Subcutaneous adipose tissue (tissue), 4 donors: Measurements from ENCODE around the gene CHST14. TPM values are rescaled to one million over a fixed set of nuclear protein-coding genes. Genes with fewer than 3 reads are reported as not detected.

ENCODE experiments used
- CTCF ChIP-seq: fragments of 450-650 bp; IDR thresholded peaks from one replicate; pipeline ENCODE4 v1.5.1; 2016; ENCODE audit warnings: low read depth, mild to moderate bottlenecking, control low read depth, antibody characterized with exemption, moderate library complexity
- total RNA-seq, 4 donors: library from RNA; depleted of rRNA; stranded (reverse); fragments of >200 nt; gene quantifications; one replicate each; pipeline ENCODE4 v1.1.0, GENCODE V29; 2016

The CHST14 gene
- total RNA-seq, 4 donors from 2014 or later = 9.0 to 9.8 (median 9.7) TPM

- TF ChIP-seq CTCF = no peak
These were observed 17.3 kb downstream of the CHST14 start for GRCh38 chr15:40487816-40488682.

- TF ChIP-seq CTCF = no peak
These were observed 18.7 kb downstream of the CHST14 start for GRCh38 chr15:40489274-40490175.

DNA sequence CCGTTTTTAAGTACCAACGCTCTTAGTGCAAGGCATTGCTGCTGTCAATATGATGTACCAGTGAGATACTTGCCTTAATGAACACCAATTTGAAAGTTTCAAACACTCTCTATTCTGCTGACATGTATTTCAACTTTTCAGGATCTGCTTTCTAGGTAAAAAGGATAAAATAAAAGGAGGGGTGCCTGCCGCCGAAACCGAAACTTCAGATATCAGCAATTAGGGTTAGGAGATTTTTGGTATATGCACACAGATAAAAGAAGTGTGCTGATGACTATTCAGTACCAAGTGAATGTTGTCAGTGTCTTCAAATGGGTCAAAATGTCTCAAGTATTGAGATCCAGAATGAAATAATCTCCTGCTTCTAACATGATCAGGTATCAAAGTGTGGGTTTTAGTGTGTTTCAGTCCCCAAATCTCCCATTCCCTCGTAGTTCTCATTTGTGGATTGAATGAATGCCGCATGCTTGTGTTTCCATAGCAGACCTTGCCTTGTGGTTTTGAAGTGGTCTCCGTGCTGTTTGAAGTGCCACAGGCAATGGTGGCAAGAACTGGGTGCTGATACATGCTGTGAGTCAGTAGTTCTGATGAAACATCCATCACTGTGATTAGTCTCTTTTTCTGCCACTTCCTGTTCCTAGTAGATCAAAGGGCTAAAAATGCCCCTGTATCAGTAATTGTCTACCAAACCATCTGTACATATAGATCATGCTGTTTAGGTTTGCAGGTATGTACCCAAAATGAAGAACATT is 22.5 kb downstream of the CHST14 start:
- TF ChIP-seq CTCF = no peak

DNA sequence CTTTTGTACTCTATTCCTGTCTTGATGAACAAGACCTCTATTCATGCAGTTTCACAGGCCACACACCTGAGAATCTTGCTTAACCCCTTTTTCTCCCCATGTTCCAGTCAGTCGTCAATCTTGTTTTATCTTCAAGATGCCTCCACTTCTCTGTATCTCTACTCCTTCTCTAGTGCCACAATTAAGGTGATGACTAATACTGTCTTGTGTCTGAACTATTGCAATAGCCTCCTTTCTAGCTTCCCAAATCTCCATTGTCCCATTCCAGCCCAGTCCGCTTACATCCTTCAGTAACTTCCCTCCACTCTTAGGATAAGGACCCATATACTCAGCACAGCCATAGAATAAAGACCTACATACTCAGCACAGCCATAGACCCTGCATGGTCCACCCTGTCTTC is 24.7 kb downstream of the CHST14 start:
- no peak for TF ChIP-seq CTCF

DNA sequence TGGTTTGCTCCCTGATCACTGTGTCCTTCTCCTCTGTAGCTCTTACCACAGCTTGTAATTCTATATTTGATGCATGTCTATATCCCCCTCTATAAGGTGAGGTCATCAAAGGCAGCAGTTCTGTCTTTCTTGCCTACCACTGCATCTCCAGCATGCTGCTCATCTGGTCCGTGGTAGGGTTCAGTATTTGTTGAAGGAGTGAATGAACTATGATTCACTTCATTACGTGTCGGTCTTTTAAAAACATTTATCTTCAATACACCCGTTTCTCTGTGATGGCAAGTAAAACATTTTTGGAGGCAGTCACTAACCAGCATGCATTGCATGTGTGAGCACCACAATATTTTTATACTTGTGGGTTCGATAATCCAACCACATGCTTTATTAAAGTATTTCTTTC is 27.6 kb downstream of the CHST14 start:
- TF ChIP-seq CTCF = no peak

- no peak for TF ChIP-seq CTCF
These were observed 28.1 kb downstream of the CHST14 start for GRCh38 chr15:40498891-40499290.
